Activated CD8-positive, alpha-beta memory T cell treated with anti-CD3 and anti-CD28 coated beads, Interleukin-2, amount 50 U/mL, for 1 hour (primary cell): ENCODE results near the gene MRM2.

Source experiments
- DNase-seq: peaks from one replicate; pipeline ENCODE4 v3.0.0-alpha.2; 2020; ENCODE audit errors: extremely low read depth

MRM2 gene

GRCh38 chr7:2266911-2267310, 24.9 kb upstream of the MRM2 start:
- DNase-seq, result no peak

- no peak for DNase-seq
Measured at GRCh38 chr7:2264158-2264557, 22.2 kb upstream of the MRM2 start.

DNA sequence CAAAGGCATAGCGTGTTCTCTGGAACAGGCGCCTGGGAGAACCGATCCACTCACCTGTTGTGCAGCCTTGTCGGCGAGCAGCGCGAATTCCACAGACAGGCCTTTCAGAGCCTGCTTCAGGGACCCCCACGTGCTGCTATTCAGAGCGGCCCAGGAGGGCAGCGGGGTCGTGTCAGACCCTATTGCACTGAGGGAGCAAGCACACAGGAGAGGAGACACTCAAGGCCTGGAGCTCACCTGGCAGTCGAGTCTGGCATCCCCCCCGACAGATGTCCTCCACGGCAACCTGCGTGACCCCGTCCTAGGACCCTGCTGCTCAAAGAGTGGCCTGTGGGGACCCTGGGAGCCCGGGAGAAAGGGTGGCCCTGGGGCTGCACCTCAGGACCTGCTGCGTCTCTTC, 21.2 kb upstream of the MRM2 start:
- DNase-seq, result no peak

DNA sequence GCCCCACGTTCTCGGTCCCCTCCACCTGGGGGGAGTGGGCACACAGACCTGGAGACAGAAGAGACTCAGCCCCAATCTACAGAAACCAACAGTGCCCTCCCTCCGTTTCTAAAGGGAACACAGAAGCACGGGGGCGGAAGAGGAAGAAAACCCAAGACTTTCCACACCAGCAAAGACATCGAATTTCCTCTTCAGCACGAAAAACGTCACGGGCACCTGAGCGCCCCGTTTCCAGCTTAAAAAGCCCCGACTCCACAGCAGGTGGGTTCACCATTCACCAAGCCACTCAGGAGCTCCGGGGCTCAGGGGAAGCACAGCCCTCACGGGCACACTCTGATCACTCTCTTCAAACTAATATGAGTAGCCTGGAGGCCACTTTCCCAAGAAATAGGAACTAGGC, 19.6 kb upstream of the MRM2 start:
- no peak for DNase-seq

- DNase-seq, result no peak
Measured at GRCh38 chr7:2260820-2261219, 18.8 kb upstream of the MRM2 start.

GRCh38 chr7:2259480-2259879, 17.5 kb upstream of the MRM2 start:
- no peak for DNase-seq

GRCh38 chr7:2258661-2259365, 16.8 kb upstream of the MRM2 start:
- no peak for DNase-seq

DNA sequence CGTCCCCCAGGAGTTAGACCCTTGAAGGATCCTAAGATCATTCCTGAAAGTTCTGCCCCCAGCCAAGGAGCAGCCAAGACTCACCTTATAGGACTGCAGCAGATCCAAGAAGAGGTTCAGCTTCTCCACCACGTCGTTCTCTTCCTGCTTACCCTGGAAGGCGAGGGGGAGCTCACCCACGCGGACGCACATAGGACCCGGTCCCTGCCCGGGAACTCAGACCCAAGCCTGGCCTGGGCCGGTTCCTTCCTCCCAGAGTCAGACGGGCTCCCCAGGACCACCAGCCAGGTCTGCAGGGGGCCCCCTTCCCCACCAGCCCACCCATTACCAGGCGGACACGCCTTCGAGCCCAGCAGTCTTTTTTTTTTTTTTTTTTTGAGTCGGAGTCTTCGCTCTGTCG, 15.6 kb upstream of the MRM2 start:
- no peak for DNase-seq

- DNase-seq, result no peak
Measured at GRCh38 chr7:2257046-2257551, 15.1 kb upstream of the MRM2 start.

DNA sequence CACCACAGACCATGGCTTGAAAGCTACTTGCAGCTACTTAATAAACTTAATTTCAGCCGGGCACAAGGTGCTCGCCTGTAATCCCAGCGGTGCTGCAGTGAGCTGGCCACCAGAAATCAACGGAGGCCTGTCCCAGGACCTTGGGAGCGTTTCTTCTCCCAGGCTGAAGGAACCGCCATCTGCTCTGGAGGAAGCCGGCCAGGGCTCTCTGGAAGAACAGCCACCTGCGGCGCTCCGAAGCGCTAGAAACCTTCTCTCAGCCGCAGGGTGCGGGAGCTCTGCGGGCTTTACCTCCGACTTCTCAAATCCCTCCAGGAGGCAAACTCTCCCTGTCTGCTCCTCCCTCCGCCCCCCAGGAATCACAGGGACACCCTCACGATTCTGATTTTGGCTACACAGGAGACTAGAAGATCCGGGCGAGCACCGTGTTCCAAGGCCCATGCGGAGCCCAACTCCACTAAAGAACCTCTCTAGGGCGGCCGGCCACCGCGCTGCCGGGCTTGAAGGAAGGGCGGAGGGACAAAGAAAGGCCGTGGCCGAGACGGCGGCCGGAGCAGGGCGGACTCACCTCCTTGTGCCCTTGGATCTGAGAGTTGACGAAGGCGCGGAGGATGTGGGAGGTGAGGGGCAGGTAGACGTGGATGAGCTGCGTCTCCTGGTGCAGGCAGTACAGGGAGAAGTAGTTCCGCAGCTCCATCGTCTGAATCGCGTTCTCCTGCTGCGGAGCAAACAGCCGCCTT, 14.5 kb upstream of the MRM2 start:
- DNase-seq, result no peak

DNA sequence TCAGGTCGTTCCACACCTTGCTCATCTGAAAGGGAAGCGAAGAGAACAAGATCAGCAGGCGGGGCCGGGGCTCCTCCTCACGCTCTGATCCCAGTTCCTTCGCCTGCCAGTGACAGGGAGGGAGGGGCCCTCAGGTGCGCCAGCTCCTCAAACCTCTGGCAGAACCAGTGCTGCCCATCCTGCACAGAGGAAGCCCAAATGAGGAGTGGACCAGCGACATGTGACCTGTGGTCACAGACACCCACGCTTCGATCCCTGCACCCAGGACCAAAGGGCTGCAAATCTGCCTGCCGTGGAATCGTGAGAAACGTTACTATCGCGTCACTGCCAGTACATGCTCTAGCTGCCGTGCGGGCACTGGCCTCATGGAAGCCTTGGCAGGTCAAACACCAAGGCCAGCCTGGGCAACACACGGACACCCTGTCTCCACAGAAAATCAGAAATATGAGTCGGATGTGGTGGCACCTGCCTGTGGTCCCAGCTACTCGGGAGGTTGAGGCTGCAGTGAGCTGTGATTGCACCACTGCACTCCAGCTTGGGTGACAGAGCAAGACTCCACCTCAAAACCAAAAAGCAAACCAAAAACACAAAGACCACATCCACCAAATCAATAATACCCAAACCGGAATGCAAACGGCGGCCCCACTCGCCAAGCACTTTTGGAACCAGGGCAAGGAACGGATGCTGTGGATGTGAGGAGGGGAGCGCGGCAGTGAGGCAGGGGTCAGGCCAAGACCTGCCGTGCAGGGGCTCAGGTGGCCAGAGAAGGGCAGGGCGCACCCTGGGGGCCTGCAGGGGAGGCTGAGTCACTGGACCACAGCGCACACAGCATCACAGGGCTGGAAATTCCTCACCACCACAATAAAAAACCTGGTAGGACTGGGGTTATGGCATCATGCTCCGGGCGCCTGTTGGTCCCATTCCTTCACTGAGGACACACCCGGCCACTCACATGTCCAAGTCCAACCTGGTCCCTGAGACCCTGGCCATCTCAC, 13.4 kb upstream of the MRM2 start:
- no peak for DNase-seq

- no peak for DNase-seq
Measured at GRCh38 chr7:2254429-2255144, 12.6 kb upstream of the MRM2 start.

- no peak for DNase-seq
Measured at GRCh38 chr7:2253525-2254244, 11.7 kb upstream of the MRM2 start.

DNA sequence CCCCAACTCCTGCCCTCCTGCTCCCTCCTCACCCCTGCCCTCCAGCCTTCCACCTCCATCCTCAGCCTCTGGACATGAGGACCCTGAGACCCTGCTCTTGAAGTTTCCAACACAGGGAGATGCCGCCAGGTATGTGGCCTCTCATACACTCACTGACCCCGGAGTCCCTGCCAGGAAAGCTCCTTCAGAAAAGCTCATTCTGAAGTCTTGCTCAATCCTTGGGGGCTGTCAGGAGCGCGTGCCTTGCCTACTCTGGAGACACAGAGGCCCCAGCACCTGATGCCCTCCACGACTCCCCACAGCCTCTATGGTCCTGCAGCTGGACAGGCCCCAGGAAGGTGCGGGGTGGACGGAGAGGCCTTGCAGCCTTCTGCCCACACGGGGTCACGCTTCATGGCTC, 11.0 kb upstream of the MRM2 start:
- no peak for DNase-seq

- no peak for DNase-seq
Measured at GRCh38 chr7:2251841-2252771, 10.1 kb upstream of the MRM2 start.

DNA sequence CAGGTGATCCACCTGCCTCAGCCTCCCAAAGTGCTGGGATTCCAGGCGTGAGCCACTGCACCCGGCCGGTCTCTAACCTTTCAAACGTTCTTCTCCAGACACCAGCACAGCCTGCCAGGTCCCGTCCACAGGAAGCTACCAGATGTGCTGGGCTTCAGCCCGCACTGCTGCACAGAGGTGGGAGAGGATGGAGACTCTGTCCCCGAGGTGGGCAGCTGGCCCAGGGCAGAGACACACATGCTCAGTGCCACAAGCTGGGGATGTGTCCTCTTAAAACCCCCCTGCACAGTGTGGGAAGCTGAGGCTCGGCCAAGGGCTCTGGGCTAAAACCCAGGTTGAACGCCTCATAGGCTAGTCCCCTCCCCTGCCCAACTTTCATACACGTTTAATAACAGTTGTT, 9.4 kb upstream of the MRM2 start:
- DNase-seq, result no peak

GRCh38 chr7:2249744-2250323, 7.8 kb upstream of the MRM2 start:
- DNase-seq, result no peak

- DNase-seq, result no peak
Measured at GRCh38 chr7:2248984-2249694, 7.1 kb upstream of the MRM2 start.
